ENCODE measurements around the gene CREB1.

DNA sequence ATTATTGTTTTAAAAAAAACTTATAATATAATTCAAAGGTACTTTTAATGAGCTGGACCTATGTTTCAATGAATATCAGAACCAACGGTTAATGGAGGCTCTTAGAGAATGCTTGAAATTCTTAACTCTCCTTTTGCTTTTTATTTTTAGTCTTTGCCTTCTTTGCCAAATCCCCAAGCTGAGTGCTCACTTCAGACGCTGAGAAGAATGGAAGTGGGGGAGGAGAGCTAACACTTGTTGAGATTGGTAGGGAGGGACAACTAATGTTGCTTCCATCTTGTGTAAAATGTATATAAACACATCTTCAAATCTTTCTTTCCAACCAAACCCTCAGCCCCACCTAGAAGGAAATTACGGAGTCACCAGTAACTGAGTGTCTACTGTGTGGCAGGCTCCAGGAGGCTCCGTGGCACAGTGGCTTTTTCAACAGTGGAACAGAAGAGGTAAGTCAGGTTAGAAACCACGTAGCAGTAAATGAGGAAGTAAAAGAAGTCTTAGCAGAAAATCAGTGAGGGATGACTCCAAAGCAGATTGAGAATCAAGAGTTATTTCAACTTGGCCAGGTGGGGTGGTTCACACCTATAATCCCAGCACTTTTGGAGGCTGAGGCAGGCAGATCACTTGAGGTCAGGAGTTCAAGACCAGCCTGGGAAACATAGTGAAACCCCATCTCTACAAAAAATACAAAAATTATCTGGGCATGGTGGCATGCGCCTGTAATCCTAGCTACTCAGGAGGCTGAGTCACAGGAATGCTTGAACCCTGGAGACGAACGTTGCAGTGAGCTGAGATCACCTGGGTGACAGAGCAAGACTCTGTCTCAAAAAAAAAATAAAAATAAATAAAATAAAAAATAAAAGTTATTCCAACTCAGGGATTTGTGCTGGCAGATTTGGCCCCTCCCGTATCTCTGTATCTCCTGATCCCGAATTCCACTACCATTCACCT lies 45.0 kb upstream of the CREB1 start:
- TF ChIP-seq, protein P1, sequence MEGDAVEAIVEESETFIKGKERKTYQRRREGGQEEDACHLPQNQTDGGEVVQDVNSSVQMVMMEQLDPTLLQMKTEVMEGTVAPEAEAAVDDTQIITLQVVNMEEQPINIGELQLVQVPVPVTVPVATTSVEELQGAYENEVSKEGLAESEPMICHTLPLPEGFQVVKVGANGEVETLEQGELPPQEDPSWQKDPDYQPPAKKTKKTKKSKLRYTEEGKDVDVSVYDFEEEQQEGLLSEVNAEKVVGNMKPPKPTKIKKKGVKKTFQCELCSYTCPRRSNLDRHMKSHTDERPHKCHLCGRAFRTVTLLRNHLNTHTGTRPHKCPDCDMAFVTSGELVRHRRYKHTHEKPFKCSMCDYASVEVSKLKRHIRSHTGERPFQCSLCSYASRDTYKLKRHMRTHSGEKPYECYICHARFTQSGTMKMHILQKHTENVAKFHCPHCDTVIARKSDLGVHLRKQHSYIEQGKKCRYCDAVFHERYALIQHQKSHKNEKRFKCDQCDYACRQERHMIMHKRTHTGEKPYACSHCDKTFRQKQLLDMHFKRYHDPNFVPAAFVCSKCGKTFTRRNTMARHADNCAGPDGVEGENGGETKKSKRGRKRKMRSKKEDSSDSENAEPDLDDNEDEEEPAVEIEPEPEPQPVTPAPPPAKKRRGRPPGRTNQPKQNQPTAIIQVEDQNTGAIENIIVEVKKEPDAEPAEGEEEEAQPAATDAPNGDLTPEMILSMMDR (conservative IDR thresholded peaks at IDR 0.05), result no peak
- no peak for TF ChIP-seq ZFX (IDR thresholded peaks at IDR 0.05)
